K562 (cell line): ENCODE data around the gene TMC4. TPM values are rescaled to one million over a fixed set of nuclear protein-coding genes. Genes with fewer than 3 reads are reported as not detected.

Experiments
- BRD4 ChIP-seq: fragments of 200-600 bp; sonication (generic); IDR thresholded peaks from 2 replicates; pipeline ENCODE4 v1.6.1; 2017; ENCODE audit warnings: inconsistent platforms
- CCNT2 ChIP-seq: IDR thresholded peaks from 2 replicates; pipeline ENCODE4 v1.6.1; 2011; ENCODE audit warnings: borderline replicate concordance, low read depth, mild to moderate bottlenecking, moderate library complexity, mixed read lengths, low read length; ENCODE audit not compliant: insufficient read length; ENCODE audit errors: extremely low read depth
- DACH1 ChIP-seq: fragments of 450-650 bp; IDR thresholded peaks from 2 replicates; pipeline ENCODE4 v1.6.1; 2018; ENCODE audit not compliant: partially characterized antibody
- ELF4 ChIP-seq: fragments of 450-650 bp; formaldehyde crosslinking; IDR thresholded peaks from 2 replicates; pipeline ENCODE4 v1.4.0; 2022; ENCODE audit warnings: missing genetic modification characterization
- JUND ChIP-seq, 2 experiments: IDR thresholded peaks; 2 replicates in 1 of 2; 3 replicates in 1 of 2; pipeline ENCODE4 v1.6.1; 2011; ENCODE audit warnings: borderline replicate concordance in 2 of 2, low read depth in 2 of 2, low read length in 2 of 2, improper control_type of control experiment in 1 of 2, missing biosample characterization in 1 of 2, missing genetic modification characterization in 1 of 2, missing genetic modification reagents in 1 of 2
- KLF6 ChIP-seq: fragments of 250-450 bp; sonication (Bioruptor Pico); IDR thresholded peaks from 2 replicates; pipeline ENCODE4 v1.4.0; 2020; ENCODE audit warnings: mild to moderate bottlenecking, moderate library complexity, borderline replicate concordance
- LEF1 ChIP-seq: fragments of 450-650 bp; IDR thresholded peaks from 2 replicates; pipeline ENCODE4 v1.6.1; 2016; ENCODE audit warnings: mild to moderate bottlenecking
- SMARCA4 ChIP-seq: fragments of 450-650 bp; IDR thresholded peaks from 2 replicates; pipeline ENCODE4 v1.6.1; 2016
- STAT5B ChIP-seq: fragments of 250-450 bp; sonication (Bioruptor Pico); IDR thresholded peaks from 2 replicates; pipeline ENCODE4 v1.8.0; 2021; ENCODE audit warnings: mild to moderate bottlenecking, inconsistent platforms
- TFAM ChIP-seq: fragments of 250-450 bp; sonication (Bioruptor Pico); conservative IDR thresholded peaks from 2 replicates; pipeline ENCODE4 v1.5.0; 2021; ENCODE audit warnings: mild to moderate bottlenecking, moderate library complexity
- TFAP4 ChIP-seq: sonication (generic); formaldehyde crosslinking; IDR thresholded peaks from 2 replicates; pipeline ENCODE4 v1.8.0; 2022; ENCODE audit warnings: missing genetic modification reagents, mild to moderate bottlenecking, moderate library complexity, borderline replicate concordance
- U2AF2 ChIP-seq: fragments of 200-400 bp; formaldehyde crosslinking; optimal IDR thresholded peaks from 2 replicates; pipeline ENCODE3; 2017; ENCODE audit warnings: low read depth, mild to moderate bottlenecking, low read length
- USF1 ChIP-seq: sonication (generic); formaldehyde crosslinking; IDR thresholded peaks from 2 replicates; pipeline ENCODE4 v1.9.0; 2022; ENCODE audit warnings: mild to moderate bottlenecking, missing genetic modification reagents
- ZBED1 ChIP-seq: IDR thresholded peaks from 2 replicates; pipeline ENCODE4 v1.6.1; 2014
- ZNF316 ChIP-seq: fragments of 450-650 bp; IDR thresholded peaks from 2 replicates; pipeline ENCODE4 v1.6.1; 2016
- ZNF780A ChIP-seq: fragments of 250-450 bp; sonication (Bioruptor Pico); IDR thresholded peaks from 2 replicates; pipeline ENCODE4 v1.5.0; 2021; ENCODE audit warnings: mild to moderate bottlenecking
- polyA plus RNA-seq, 8 experiments: library from polyadenylated mRNA; depleted of rRNA in 4 of 8; stranded (reverse) in 5 of 8; unstranded in 3 of 8; fragments of >200 nt; fragmentation: Nextera tagmentation in 2 of 8; fragmentation: Illumina TruSeq in 1 of 8; extraction: Ambion mirVana in 2 of 8; extraction: Trizol in 1 of 8; gene quantifications; 2 replicates each; pipeline versions ENCODE4 v1.2.1 to v1.2.3, GENCODE V29; 2011 to 2014; ENCODE audit warnings: inconsistent platforms in 1 of 8, missing spikeins in 1 of 8
- total RNA-seq, 7 experiments: library from RNA; depleted of rRNA in 6 of 7; stranded (reverse); fragments of >200 nt in 6 of 7; fragmentation: Illumina TruSeq in 2 of 7; extraction: Trizol in 2 of 7; gene quantifications; 2 replicates each; pipeline versions ENCODE4 v1.2.1 to v1.2.3, GENCODE V29; 2011 to 2021; ENCODE audit warnings: low replicate concordance in 1 of 7
- TF ChIP-seq, protein P1 (sequence below): sonication (generic); formaldehyde crosslinking; IDR thresholded peaks from 2 replicates; pipeline ENCODE4 v1.4.0; 2020; ENCODE audit warnings: mild to moderate bottlenecking, missing genetic modification reagents
- TF ChIP-seq, protein P2 (sequence below): fragments of 450-650 bp; formaldehyde crosslinking; IDR thresholded peaks from 2 replicates; pipeline ENCODE4 v1.4.0; 2020; ENCODE audit warnings: mild to moderate bottlenecking
- TF ChIP-seq, protein P3 (sequence below): fragments of 250-450 bp; sonication (Bioruptor Pico); IDR thresholded peaks from 2 replicates; pipeline ENCODE4 v1.5.0; 2021; ENCODE audit warnings: mild to moderate bottlenecking, borderline replicate concordance

Gene TMC4
- total and polyA plus RNA-seq, 9 of the 15 experiments (the other 6 are each of a cell fraction or from before 2014, with no cell fraction given): 0.12 to 0.79 (median 0.36) TPM; not detected in 2

- peak; percentile 19; the same call in 1 of the 2 replicates for TF ChIP-seq USF1
- TF ChIP-seq ZNF780A: no peak
- TF ChIP-seq ZNF316: peak; percentile 49; the same call in 1 of the 2 replicates
- no peak for TF ChIP-seq TFAM
- TF ChIP-seq SMARCA4: peak; percentile 32; the same call in 1 of the 2 replicates
- TF ChIP-seq, protein P1, sequence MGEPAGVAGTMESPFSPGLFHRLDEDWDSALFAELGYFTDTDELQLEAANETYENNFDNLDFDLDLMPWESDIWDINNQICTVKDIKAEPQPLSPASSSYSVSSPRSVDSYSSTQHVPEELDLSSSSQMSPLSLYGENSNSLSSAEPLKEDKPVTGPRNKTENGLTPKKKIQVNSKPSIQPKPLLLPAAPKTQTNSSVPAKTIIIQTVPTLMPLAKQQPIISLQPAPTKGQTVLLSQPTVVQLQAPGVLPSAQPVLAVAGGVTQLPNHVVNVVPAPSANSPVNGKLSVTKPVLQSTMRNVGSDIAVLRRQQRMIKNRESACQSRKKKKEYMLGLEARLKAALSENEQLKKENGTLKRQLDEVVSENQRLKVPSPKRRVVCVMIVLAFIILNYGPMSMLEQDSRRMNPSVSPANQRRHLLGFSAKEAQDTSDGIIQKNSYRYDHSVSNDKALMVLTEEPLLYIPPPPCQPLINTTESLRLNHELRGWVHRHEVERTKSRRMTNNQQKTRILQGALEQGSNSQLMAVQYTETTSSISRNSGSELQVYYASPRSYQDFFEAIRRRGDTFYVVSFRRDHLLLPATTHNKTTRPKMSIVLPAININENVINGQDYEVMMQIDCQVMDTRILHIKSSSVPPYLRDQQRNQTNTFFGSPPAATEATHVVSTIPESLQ (CRISPR knock-in tag): no peak
- TF ChIP-seq U2AF2: no peak
- TF ChIP-seq DACH1: no peak
- no peak for TF ChIP-seq ELF4
- no peak for TF ChIP-seq STAT5B (CRISPR knock-in tag)
- TF ChIP-seq, protein P2, sequence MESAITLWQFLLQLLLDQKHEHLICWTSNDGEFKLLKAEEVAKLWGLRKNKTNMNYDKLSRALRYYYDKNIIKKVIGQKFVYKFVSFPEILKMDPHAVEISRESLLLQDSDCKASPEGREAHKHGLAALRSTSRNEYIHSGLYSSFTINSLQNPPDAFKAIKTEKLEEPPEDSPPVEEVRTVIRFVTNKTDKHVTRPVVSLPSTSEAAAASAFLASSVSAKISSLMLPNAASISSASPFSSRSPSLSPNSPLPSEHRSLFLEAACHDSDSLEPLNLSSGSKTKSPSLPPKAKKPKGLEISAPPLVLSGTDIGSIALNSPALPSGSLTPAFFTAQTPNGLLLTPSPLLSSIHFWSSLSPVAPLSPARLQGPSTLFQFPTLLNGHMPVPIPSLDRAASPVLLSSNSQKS (CRISPR knock-in tag): no peak
- no peak for TF ChIP-seq LEF1
- 0 out of 2 replicates have a peak, but pooled peaks have one; percentile 47 for TF ChIP-seq BRD4
- TF ChIP-seq KLF6 (CRISPR knock-in tag): no peak
- TF ChIP-seq, protein P3, sequence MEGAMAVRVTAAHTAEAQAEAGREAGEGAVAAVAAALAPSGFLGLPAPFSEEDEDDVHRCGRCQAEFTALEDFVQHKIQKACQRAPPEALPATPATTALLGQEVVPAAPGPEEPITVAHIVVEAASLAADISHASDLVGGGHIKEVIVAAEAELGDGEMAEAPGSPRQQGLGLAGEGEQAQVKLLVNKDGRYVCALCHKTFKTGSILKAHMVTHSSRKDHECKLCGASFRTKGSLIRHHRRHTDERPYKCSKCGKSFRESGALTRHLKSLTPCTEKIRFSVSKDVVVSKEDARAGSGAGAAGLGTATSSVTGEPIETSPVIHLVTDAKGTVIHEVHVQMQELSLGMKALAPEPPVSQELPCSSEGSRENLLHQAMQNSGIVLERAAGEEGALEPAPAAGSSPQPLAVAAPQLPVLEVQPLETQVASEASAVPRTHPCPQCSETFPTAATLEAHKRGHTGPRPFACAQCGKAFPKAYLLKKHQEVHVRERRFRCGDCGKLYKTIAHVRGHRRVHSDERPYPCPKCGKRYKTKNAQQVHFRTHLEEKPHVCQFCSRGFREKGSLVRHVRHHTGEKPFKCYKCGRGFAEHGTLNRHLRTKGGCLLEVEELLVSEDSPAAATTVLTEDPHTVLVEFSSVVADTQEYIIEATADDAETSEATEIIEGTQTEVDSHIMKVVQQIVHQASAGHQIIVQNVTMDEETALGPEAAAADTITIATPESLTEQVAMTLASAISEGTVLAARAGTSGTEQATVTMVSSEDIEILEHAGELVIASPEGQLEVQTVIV: no peak
- TF ChIP-seq CCNT2: peak; percentile 47
- TF ChIP-seq JUND (IDR thresholded peaks at IDR 0.05; ENCODE audit: borderline replicate concordance, low read depth, low read length): peak; percentile 42; the same call in 1 of the 2 replicates
- TF ChIP-seq JUND (tag; IDR thresholded peaks at IDR 0.05; ENCODE audit: borderline replicate concordance, low read depth, low read length): no peak; the same call in 2 of the 3 replicates
- no peak for TF ChIP-seq ZBED1
- TF ChIP-seq TFAP4 (CRISPR knock-in tag): peak; percentile 43; the same call in 1 of the 2 replicates
Measured at GRCh38 chr19:54189735-54190502, 17.0 kb upstream of the TMC4 start (continued).
